ENCODE measurements around the gene RSPO1. TPM values are rescaled to one million over a fixed set of nuclear protein-coding genes. Genes with fewer than 3 reads are reported as not detected.
"Not testable (repeated sequence)": the region's sequence is repeated elsewhere in the genome, so short reads cannot be mapped to it uniquely, and the experiment has no call there.

The RSPO1 gene, protein sequence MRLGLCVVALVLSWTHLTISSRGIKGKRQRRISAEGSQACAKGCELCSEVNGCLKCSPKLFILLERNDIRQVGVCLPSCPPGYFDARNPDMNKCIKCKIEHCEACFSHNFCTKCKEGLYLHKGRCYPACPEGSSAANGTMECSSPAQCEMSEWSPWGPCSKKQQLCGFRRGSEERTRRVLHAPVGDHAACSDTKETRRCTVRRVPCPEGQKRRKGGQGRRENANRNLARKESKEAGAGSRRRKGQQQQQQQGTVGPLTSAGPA
- 0.26 and 1.4 TPM in 2 replicates for total RNA-seq (ENCODE audit: low replicate concordance)
- long read RNA-seq: 0 reads

DNA sequence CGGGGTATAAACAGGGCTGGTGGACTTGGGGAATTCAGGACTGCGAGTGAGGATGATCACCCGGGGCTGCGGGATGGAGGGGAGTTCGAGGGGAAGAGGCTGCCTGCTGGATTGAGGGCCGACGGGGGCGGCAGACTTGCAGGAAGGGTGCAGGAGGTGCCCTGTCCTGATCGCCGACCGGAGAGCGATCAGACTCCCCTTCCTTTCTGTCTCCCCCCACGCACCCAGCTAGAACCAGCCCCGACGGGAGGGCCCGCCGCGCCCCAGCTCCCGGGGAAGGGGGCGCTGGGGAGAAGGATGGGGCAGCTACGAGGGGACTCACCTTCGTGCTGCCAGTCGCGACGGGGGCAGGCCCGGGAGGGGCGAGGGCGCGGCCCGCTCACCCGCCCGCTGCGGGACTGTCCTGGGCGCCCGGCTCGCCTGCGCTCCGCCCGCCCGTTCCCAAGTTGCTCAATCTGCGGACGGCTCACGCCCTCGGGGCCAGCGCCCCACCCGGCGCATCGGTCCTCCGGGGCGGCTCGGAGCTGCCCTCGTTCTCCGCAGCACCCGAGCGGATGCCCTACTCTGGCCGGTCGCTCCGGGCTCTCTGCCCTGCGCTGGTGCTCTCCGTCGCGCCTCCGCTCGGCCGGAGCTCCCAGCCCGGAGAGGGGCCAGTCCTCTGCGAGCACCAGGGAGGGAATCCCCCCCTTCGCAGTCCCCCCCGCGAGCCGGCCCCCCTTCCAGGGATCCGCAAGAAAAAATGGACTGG lies at the start of gene RSPO1:
Gene RSPO1 (minus strand): TSS at position 649 of the 748 bp plus-strand sequence. CDS start 5,231 bp downstream, outside the sequence.
- peaks cover 16% of the 10 kb centered on the region for H3K4me1 Mint-ChIP-seq (ENCODE audit: unreplicated experiment)
- peaks cover 74% of the 10 kb centered on the region for H3K27me3 Mint-ChIP-seq
- no peak for TF ChIP-seq CTCF (conservative IDR thresholded peaks at IDR 0.05)
- no peak for DNase-seq (ENCODE audit: extremely low spot score, unreplicated experiment)
- H3K27ac Mint-ChIP-seq: no peak within 1 kb of the TSS
- no peaks in the 10 kb centered on the region for H3K9me3 Mint-ChIP-seq
- no peaks in the 10 kb centered on the region for H3K36me3 Mint-ChIP-seq
- H3K4me3 Mint-ChIP-seq: peak within 1 kb of the TSS; percentile 82

DNA sequence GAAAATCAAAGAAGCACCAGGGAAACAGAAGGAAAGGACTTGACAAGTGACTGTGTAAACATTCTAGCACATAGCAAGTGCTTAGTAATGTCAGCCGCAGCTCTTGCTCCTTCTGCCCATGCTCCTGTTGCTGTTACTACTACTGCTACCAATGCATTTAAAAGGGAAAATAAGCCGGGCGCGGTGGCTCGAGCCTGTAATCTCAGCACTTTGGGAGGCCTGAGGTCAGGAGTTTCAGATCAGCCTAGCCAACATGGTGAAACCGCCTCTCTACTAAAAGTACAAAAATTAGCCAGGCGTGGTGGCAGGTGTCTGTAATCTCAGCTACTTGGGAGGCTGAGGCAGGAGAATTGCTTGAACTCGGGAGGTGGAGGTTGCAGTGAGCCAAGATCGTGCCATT lies 49.5 kb upstream of the RSPO1 start:
- DNase-seq (ENCODE audit: extremely low spot score, unreplicated experiment); H3K27ac Mint-ChIP-seq; H3K4me3 Mint-ChIP-seq; H3K27me3 Mint-ChIP-seq; H3K9me3 Mint-ChIP-seq; H3K4me1 Mint-ChIP-seq (ENCODE audit: unreplicated experiment): not testable (repeated sequence)
- H3K36me3 Mint-ChIP-seq: peaks cover 17% of the 10 kb centered on the region

DNA sequence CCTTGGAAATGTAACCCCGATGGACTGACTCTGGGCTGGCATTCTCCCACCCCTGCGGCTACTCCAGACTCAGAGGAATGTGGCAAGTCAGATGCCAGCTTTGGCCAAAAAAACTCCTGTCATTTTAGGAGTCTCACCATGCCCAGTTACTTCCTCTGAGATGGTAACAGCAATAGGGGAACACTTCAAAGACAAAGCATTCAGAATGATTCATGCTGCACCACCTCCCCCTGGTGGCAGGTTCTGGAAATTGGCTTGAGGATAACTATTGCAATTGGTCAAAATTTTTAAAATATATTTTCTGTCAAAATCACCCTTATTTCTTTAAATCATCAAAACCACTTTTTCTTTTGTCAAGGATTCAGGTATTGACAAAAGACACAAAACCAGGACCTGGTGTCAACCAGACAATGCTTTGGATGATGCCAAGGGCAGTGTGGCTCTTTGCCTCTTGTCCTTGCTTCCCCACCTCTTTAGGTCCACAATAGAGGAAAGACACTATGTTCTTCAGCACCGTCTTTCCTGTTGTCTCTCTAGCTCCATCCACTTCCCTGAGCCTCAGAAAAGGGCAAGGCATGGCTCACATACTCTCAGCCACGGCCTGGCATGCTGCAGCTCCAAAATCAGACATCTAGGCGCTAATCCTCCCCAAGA lies 47.8 kb upstream of the RSPO1 start:
- no peak overlapping the region for H3K27ac Mint-ChIP-seq
- H3K9me3 Mint-ChIP-seq: no peaks in the 10 kb centered on the region

DNA sequence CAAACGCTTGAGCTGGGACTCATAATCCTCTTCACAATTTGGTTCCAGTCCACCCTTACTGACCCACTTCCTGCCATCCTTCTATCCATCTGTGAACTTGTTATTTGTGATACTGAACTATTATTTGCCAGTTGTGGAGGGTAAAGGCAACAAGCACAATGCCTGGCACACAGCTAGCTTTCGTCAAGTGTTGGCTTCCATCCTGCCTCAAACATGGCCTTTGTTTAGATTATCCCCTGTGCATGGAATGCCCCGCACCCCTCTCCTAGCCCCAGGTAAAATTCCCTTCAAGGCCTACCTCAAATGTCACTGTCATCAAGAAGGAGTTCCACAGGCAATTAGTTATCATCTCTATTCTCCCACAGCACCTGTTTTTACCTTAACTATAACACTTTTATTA lies 46.2 kb upstream of the RSPO1 start:
- no peak for TF ChIP-seq CTCF (conservative IDR thresholded peaks at IDR 0.05)
- Mint-ChIP-seq H3K9me3 (no peaks in the 10 kb centered on the region), H3K36me3 (peaks cover 8% of the 10 kb centered on the region), H3K27me3 (peaks cover 17% of the 10 kb centered on the region), H3K4me1 (ENCODE audit: unreplicated experiment) (no peaks in the 10 kb centered on the region), H3K27ac (no peak overlapping the region), H3K4me3 (no peak overlapping the region)
- no peak for DNase-seq (ENCODE audit: extremely low spot score, unreplicated experiment)

More for the DNA sequence above, 47.8 kb upstream of the RSPO1 start:
- H3K4me1 Mint-ChIP-seq (ENCODE audit: unreplicated experiment): no peaks in the 10 kb centered on the region
- peak; percentile 98 for TF ChIP-seq CTCF (conservative IDR thresholded peaks at IDR 0.05)
- H3K4me3 Mint-ChIP-seq: no peak overlapping the region
- H3K36me3 Mint-ChIP-seq: peaks cover 12% of the 10 kb centered on the region
- no peak for DNase-seq (ENCODE audit: extremely low spot score, unreplicated experiment)
- peaks cover 10% of the 10 kb centered on the region for H3K27me3 Mint-ChIP-seq

DNA sequence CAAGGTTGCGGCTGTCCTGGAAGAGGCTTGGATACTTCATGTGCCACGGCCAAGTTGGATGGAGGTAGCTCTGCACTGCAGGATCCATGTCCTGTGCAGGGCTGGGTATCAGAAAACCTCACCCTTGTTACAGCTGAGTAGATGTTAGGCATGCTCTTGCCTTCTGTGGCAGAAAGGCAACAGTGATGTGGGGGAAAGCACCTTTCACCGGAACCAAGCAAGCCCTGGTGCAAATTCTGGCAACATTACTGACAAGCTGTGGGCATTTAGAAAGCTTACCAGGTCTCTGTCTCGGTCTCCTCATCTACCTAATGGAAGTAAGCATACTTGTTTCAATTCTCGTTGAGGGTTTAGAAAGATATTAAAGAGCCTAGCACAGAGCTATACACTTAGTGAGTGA lies 43.1 kb upstream of the RSPO1 start:
- TF ChIP-seq CTCF (conservative IDR thresholded peaks at IDR 0.05): no peak
- H3K27ac Mint-ChIP-seq: no peak overlapping the region
- no peak for DNase-seq (ENCODE audit: extremely low spot score, unreplicated experiment)
- H3K4me1 Mint-ChIP-seq (ENCODE audit: unreplicated experiment): no peaks in the 10 kb centered on the region
- H3K4me3 Mint-ChIP-seq: no peak overlapping the region
- H3K27me3 Mint-ChIP-seq: peaks cover 28% of the 10 kb centered on the region
- no peaks in the 10 kb centered on the region for H3K36me3 Mint-ChIP-seq
- H3K9me3 Mint-ChIP-seq: no peaks in the 10 kb centered on the region

- TF ChIP-seq CTCF (conservative IDR thresholded peaks at IDR 0.05): no peak
- H3K4me3 Mint-ChIP-seq: no peak overlapping the region
These were observed 42.4 kb upstream of the RSPO1 start for GRCh38 chr1:37677143-37677439.

More at GRCh38 chr1:37677143-37677439, 42.4 kb upstream of the RSPO1 start:
- Mint-ChIP-seq H3K27ac (no peak overlapping the region), H3K9me3 (no peaks in the 10 kb centered on the region), H3K4me1 (ENCODE audit: unreplicated experiment) (no peaks in the 10 kb centered on the region), H3K36me3 (no peaks in the 10 kb centered on the region), H3K27me3 (peaks cover 36% of the 10 kb centered on the region)
- DNase-seq (ENCODE audit: extremely low spot score, unreplicated experiment): no peak
